GM12872 (cell line): ENCODE results near the gene USP7.

Experiments used
- TF ChIP-seq, protein P1 (sequence below): IDR thresholded peaks from 3 replicates; pipeline ENCODE4 v1.5.1; 2011; ENCODE audit warnings: low read depth, mild to moderate bottlenecking, low read length, moderate library complexity; ENCODE audit not compliant: insufficient read depth

USP7 gene

DNA sequence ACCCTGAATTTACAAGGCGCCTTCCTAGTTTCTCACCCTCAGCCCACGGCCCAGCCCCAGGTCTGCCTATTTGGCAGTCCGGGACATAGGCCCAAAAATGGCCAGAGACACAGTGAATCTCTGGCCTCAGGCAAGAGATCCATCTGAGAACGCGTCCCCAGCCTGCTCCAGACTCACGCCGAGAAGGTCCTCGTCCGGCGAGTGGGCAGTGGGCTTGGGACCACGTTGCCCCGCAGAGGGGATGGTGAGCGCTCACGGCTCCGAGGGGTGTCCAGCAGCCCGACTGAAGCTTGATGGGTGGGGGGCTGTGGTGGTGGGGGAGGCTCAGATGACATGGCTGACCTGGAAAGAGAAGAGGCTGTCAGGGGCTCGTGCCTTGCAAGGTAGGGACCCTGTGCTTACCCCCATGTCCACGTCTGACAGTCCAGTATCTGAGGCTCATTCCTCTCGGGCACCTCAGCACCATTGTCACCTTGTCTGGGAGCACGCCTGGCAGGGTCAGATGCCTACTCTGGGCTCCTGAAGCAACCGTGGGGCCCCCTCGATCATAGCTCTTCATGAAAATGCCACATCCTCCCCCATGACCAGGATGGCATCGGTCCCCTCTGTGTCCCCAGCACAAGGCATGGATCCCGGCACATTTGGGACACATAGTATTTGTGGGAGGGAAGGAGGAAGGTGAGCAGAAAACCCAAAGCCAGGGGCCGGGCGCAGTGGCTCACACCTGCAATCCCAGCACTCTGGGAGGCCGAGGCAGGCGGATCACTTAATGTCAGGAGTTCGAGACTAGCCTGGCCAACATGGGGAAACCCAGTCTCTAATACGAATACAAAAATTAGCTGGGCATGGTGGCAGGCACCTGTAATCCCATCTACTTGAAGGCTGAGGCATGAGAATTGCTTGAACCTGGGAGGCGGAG is 104.5 kb downstream of the USP7 start:
- TF ChIP-seq, protein P1, sequence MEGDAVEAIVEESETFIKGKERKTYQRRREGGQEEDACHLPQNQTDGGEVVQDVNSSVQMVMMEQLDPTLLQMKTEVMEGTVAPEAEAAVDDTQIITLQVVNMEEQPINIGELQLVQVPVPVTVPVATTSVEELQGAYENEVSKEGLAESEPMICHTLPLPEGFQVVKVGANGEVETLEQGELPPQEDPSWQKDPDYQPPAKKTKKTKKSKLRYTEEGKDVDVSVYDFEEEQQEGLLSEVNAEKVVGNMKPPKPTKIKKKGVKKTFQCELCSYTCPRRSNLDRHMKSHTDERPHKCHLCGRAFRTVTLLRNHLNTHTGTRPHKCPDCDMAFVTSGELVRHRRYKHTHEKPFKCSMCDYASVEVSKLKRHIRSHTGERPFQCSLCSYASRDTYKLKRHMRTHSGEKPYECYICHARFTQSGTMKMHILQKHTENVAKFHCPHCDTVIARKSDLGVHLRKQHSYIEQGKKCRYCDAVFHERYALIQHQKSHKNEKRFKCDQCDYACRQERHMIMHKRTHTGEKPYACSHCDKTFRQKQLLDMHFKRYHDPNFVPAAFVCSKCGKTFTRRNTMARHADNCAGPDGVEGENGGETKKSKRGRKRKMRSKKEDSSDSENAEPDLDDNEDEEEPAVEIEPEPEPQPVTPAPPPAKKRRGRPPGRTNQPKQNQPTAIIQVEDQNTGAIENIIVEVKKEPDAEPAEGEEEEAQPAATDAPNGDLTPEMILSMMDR = no peak

DNA sequence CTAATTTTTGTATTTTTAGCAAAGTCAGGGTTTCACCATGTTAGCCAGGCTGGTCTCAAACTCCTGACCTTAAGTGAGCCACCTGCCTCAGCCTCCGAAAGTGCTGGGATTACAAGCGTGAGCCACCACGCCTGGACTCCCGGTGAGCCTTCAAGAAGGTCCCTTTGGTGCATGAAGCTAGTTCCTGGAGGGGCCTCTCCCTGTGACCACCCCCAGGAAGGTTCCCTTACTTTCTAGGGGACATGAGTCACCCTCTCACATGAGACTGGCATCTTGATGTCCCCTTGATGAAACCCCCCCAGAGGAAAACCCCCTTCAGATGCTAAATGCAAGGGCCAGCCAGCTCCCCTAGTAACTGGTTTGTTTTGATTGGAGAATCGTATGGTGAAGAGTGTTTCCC is 107.7 kb downstream of the USP7 start:
- TF ChIP-seq, protein P1 = no peak

DNA sequence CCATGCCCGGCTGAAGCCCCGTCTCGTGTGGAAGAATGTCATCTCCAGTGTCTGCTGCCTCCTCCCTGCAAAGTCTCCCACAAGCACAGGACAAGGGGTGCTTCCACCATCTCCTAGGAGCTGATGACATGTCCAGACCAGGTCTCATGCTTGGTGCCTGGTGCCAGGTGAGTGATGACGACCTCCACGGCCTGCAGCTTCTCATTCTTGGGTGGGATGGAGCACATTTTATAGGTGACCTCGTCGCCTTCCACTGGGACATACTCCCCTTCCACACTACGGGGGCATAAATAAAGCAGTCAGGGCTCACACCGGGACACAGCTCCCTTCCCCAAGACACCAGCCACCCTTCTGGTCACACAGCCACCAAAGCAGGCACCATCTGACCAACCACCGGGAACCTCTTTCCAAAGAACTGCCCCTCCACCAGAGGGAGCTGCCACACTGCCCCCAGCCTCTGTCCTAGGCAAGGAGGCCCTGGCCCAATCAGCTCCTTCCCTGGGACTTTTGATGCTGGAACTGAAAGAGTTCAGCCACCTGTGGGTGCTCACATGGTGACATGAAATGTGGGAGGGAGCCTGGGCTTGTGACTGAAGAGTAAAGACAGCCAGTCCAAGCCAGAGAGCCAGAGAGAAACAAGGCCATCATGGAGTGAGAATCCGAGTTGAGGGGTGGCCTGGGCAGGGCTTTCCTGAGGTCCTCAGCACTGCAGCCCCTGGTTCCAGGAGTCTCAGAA is 108.5 kb downstream of the USP7 start:
- TF ChIP-seq, protein P1 = peak; percentile 24; the same call in 1 of the 3 replicates

DNA sequence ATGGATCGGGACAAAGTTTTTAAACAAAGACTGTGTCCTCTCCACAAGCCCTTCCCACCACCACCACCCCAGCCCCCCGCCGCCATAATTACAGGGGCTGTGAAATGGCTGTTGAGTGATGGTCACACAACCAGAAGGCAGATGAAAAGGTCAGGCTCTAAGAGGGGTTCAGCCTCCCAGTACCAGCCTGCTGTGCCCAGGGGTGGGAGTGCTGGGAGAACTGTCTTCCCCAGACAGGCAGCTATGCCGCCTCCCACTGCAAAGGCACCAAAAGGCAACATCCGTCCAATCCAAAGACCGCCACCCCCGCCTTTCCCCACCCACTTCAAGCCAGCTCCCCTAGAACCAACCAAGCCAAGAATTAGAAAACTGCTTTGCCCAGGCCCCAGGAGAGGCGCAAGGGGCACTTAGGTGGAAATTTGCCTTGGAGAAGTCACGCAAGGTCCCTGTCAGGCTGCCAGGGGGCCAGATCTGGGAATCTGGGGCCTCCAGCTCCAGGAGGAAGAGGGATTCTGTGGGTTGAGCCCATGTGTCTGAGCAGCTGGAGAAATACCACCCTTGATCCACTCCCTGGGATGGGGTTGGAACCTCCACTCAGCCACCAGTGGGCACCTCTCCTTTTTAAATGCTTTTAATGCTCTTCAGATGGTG is 109.3 kb downstream of the USP7 start:
- TF ChIP-seq, protein P1 = no peak

DNA sequence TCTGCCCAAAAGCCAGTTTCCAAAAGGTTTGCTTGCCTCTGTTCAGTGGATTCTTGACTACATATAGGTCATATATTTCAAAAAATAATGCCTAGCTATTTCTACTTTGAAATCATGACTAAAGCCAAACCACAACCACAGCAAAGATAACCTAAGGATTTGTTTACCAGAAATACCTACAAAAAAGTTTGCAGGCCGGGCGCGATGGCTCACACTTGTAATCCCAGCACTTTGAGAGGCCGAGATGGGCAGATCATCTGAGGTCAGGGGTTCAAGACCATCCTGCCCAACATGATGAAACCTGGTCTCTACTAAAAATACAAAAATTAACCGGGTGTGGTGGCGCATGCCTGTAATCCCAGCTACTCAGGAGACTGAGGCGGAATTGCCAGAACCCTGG is 110.1 kb downstream of the USP7 start:
- TF ChIP-seq, protein P1 = no peak

DNA sequence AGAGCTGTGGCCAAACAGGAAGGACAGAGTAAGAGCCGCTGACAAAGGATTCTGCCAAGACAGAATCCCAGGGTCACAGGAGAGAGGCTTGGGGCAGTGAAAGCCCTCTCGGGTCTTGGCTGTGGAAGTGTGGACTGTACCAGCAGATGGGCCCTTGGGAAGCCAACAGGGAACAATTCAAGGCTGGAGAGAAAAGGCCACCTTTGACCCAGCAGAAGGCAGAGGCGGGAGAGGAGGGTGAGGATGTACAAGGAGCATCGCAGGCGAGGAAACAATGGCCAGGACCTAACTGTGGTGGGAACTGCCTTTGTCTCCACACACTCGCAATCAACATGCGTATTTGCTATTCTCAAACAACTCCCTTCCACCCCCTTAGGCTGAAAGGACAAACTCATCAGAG is 110.6 kb downstream of the USP7 start:
- TF ChIP-seq, protein P1 = no peak

DNA sequence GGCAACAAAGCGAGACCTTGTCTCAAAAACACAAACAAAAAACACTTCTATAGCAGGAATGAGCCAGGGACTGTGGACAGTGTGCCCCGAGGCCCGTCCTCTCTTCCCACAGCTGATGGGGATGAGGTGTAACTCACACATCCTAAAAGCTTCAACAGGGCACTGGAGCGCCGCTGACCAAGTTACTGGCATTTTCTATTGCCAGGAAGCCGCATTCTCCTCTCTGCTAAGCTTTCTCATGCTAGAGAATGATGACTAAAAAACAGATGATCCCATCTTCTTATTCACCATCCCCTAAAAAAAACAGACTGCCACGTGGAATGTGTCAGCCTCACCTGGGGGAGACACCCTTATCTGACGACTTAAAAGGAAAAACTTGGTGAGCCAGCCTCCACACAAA is 111.2 kb downstream of the USP7 start:
- TF ChIP-seq, protein P1 = no peak
